GM23338 (cell line): Measurements from ENCODE around the gene CYTIP. TPM values are rescaled to one million over a fixed set of nuclear protein-coding genes. Genes with fewer than 3 reads are reported as not detected.

Source experiments
- ATAC-seq: fragments of 200-7000 bp; cut with Tn5 transposase; 3 replicates; pipeline ENCODE4 v1.9.1; 2020
- DNase-seq: peaks from one replicate; pipeline ENCODE4 v3.0.0-alpha.2; 2015; ENCODE audit warnings: low spot score
- H2AFZ ChIP-seq: fragments of 200-600 bp; sonication (generic); 2 replicates; pipeline ENCODE4 v1.8.0; 2016; ENCODE audit warnings: antibody characterized with exemption, mild to moderate bottlenecking, moderate library complexity
- H3F3A ChIP-seq: fragments of 200-600 bp; sonication (generic); replicated peaks from 2 replicates; pipeline ENCODE4 v1.8.0; 2017; ENCODE audit warnings: antibody characterized with exemption, mixed run types, low read depth
- H3K27ac ChIP-seq: fragments of 200-600 bp; sonication (generic); 2 replicates; pipeline ENCODE4 v1.6.1; 2016; ENCODE audit warnings: low read depth
- H3K27me3 ChIP-seq: fragments of 200-600 bp; sonication (generic); 2 replicates; pipeline ENCODE4 v1.8.0; 2016; ENCODE audit warnings: mild to moderate bottlenecking, mixed run types, moderate library complexity; ENCODE audit not compliant: insufficient read depth
- H3K36me3 ChIP-seq: fragments of 200-600 bp; sonication (generic); 2 replicates; pipeline ENCODE4 v1.8.0; 2016; ENCODE audit warnings: mild to moderate bottlenecking; ENCODE audit not compliant: insufficient read depth
- H3K4me1 ChIP-seq: fragments of 200-600 bp; sonication (generic); 2 replicates; pipeline ENCODE4 v1.8.0; 2016; ENCODE audit warnings: mild to moderate bottlenecking, moderate library complexity; ENCODE audit not compliant: insufficient read depth
- H3K4me2 ChIP-seq: fragments of 200-600 bp; sonication (generic); 2 replicates; pipeline ENCODE4 v1.7.1; 2017; ENCODE audit warnings: mixed run types
- H3K4me3 ChIP-seq: fragments of 200-600 bp; sonication (generic); 2 replicates; pipeline ENCODE4 v1.6.1; 2016; ENCODE audit warnings: mixed run types
- H3K79me2 ChIP-seq: fragments of 200-600 bp; sonication (generic); replicated peaks from 2 replicates; pipeline ENCODE4 v1.8.0; 2017; ENCODE audit warnings: mild to moderate bottlenecking; ENCODE audit not compliant: insufficient read depth
- H3K9me2 ChIP-seq: fragments of 200-600 bp; sonication (generic); 2 replicates; pipeline ENCODE4 v1.8.0; 2017; ENCODE audit not compliant: insufficient read depth
- H4K20me1 ChIP-seq: fragments of 200-600 bp; sonication (generic); replicated peaks from 2 replicates; pipeline ENCODE4 v1.8.0; 2017; ENCODE audit warnings: mild to moderate bottlenecking; ENCODE audit not compliant: insufficient read depth
- H3K27ac Mint-ChIP-seq: 2 replicates; pipeline ENCODE4 v1.8.0; 2020; ENCODE audit warnings: inconsistent platforms, mild to moderate bottlenecking, moderate library complexity, mixed read lengths
- H3K27me3 Mint-ChIP-seq: 3 replicates; pipeline ENCODE4 v1.8.0; 2022; ENCODE audit warnings: low read depth, mild to moderate bottlenecking, moderate library complexity, mixed read lengths, inconsistent platforms; ENCODE audit not compliant: insufficient read depth, poor library complexity
- H3K36me3 Mint-ChIP-seq: 3 replicates; pipeline ENCODE4 v1.8.0; 2021; ENCODE audit warnings: low read depth, mild to moderate bottlenecking, inconsistent platforms, moderate library complexity, mixed read lengths
- H3K4me1 Mint-ChIP-seq: 3 replicates; pipeline ENCODE4 v1.8.0; 2020; ENCODE audit warnings: mild to moderate bottlenecking, inconsistent platforms, mixed read lengths
- H3K4me3 Mint-ChIP-seq: 3 replicates; pipeline ENCODE4 v1.8.0; 2021; ENCODE audit warnings: moderate library complexity, mild to moderate bottlenecking, inconsistent platforms, mixed read lengths
- H3K9me3 Mint-ChIP-seq: 3 replicates; pipeline ENCODE4 v1.8.0; 2020; ENCODE audit warnings: moderate library complexity, mild to moderate bottlenecking, inconsistent platforms, mixed read lengths
- CREB1 ChIP-seq: fragments of 250-450 bp; sonication (Bioruptor Pico); IDR thresholded peaks from 2 replicates; pipeline ENCODE4 v1.5.0; 2020; ENCODE audit warnings: low read depth, mild to moderate bottlenecking, moderate library complexity
- CTCF ChIP-seq, 2 experiments: fragments of 200-600 bp in 1 of 2; sonication (generic) in 1 of 2; conservative IDR thresholded peaks; 2 replicates each; pipeline versions ENCODE4 v1.5.1 to v1.6.1; 2016 to 2017; ENCODE audit warnings: antibody characterized with exemption in 2 of 2, low read depth in 2 of 2, mild to moderate bottlenecking in 2 of 2, moderate library complexity in 1 of 2
- EZH2 ChIP-seq: fragments of 200-600 bp; sonication (generic); IDR thresholded peaks from one replicate; pipeline ENCODE4 v1.8.0; 2017; ENCODE audit warnings: antibody characterized with exemption, mild to moderate bottlenecking, low read depth; ENCODE audit not compliant: unreplicated experiment
- EZH2phosphoT487 ChIP-seq: fragments of 200-600 bp; sonication (generic); IDR thresholded peaks from one replicate; pipeline ENCODE4 v1.8.1; 2018; ENCODE audit warnings: antibody characterized with exemption; ENCODE audit not compliant: unreplicated experiment
- JUNB ChIP-seq: IDR thresholded peaks from one replicate; pipeline ENCODE4 v1.6.1; 2016; ENCODE audit warnings: antibody characterized with exemption; ENCODE audit not compliant: unreplicated experiment
- NANOG ChIP-seq: IDR thresholded peaks from 2 replicates; pipeline ENCODE4 v1.6.1; 2016; ENCODE audit warnings: antibody characterized with exemption, borderline replicate concordance
- POLR2AphosphoS5 ChIP-seq: IDR thresholded peaks from 2 replicates; pipeline ENCODE4 v1.6.1; 2016; ENCODE audit warnings: antibody characterized with exemption, low read depth
- REST ChIP-seq: IDR thresholded peaks from one replicate; pipeline ENCODE4 v1.6.1; 2018; ENCODE audit warnings: antibody characterized with exemption; ENCODE audit not compliant: unreplicated experiment
- STAT1 ChIP-seq: IDR thresholded peaks from one replicate; pipeline ENCODE4 v1.6.1; 2016; ENCODE audit warnings: antibody characterized with exemption; ENCODE audit not compliant: unreplicated experiment
- ZNF114 ChIP-seq: fragments of 250-450 bp; sonication (Bioruptor Pico); IDR thresholded peaks from 2 replicates; pipeline ENCODE4 v1.5.0; 2020; ENCODE audit warnings: mild to moderate bottlenecking, moderate library complexity
- ZNF331 ChIP-seq: fragments of 250-450 bp; sonication (Bioruptor Pico); IDR thresholded peaks from 2 replicates; pipeline ENCODE4 v1.5.0; 2020; ENCODE audit warnings: low read depth, mild to moderate bottlenecking, moderate library complexity
- ZNF462 ChIP-seq: fragments of 250-450 bp; sonication (Bioruptor Pico); IDR thresholded peaks from 2 replicates; pipeline ENCODE4 v1.5.0; 2020; ENCODE audit warnings: mild to moderate bottlenecking, moderate library complexity
- polyA plus RNA-seq: library from polyadenylated mRNA; unstranded; fragments of >200 nt; fragmentation: Nextera tagmentation; extraction: Ambion mirVana; gene quantifications from 2 replicates; pipeline ENCODE4 v1.2.1, GENCODE V29; 2016
- total RNA-seq: library from RNA; depleted of rRNA; stranded (reverse); fragments of >200 nt; shearing (Covaris generic); gene quantifications from 2 replicates; pipeline ENCODE4 v1.2.3, GENCODE V29; 2014
- TF ChIP-seq, protein P1 (sequence below): IDR thresholded peaks from 2 replicates; pipeline ENCODE4 v1.6.1; 2016; ENCODE audit warnings: antibody characterized with exemption

Gene CYTIP
- total and polyA plus RNA-seq, 2 experiments from 2014 or later: not detected

- Histone ChIP-seq H3K36me3 (no peaks in the 10 kb centered on the region), H2AFZ (no peak overlapping the region), H3K4me3 (no peak overlapping the region), H3F3A (no peaks in the 10 kb centered on the region), H4K20me1 (no peaks in the 10 kb centered on the region), H3K27me3 (no peaks in the 10 kb centered on the region), H3K27ac (no peak overlapping the region), H3K9me2 (no peaks in the 10 kb centered on the region), H3K79me2 (no peaks in the 10 kb centered on the region), H3K4me1 (no peaks in the 10 kb centered on the region), H3K4me2 (no peak overlapping the region)
- no peaks in the 10 kb centered on the region for H3K9me3 Mint-ChIP-seq
- peaks cover 2% of the 10 kb centered on the region for H3K27me3 Mint-ChIP-seq
- H3K36me3 Mint-ChIP-seq: no peaks in the 10 kb centered on the region
- H3K27ac Mint-ChIP-seq: peak overlapping the region; percentile 60; the same call in 1 of the 2 replicates
- peaks cover 5% of the 10 kb centered on the region; the same call in 2 of the 3 replicates for H3K4me1 Mint-ChIP-seq
- DNase-seq: no peak
- H3K4me3 Mint-ChIP-seq: no peak overlapping the region
- ATAC-seq: peak; percentile 73
- TF ChIP-seq CREB1 (CRISPR knock-in tag) (no peak), JUNB (no peak), EZH2 (no peak), NANOG (no peak), ZNF331 (CRISPR knock-in tag) (no peak), POLR2AphosphoS5 (no peak), STAT1 (no peak), ZNF114 (no peak), REST (no peak), ZNF462 (CRISPR knock-in tag) (no peak), CTCF (conservative IDR thresholded peaks at IDR 0.05; ENCODE audit: low read depth in 2 of 2) (no peak), EZH2phosphoT487 (no peak)
- TF ChIP-seq, protein P1, sequence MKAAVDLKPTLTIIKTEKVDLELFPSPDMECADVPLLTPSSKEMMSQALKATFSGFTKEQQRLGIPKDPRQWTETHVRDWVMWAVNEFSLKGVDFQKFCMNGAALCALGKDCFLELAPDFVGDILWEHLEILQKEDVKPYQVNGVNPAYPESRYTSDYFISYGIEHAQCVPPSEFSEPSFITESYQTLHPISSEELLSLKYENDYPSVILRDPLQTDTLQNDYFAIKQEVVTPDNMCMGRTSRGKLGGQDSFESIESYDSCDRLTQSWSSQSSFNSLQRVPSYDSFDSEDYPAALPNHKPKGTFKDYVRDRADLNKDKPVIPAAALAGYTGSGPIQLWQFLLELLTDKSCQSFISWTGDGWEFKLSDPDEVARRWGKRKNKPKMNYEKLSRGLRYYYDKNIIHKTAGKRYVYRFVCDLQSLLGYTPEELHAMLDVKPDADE: no peak
These were observed 45.0 kb upstream of the CYTIP start for GRCh38 chr2:157488877-157489276.
